ENCODE measurements around the gene ZNF723. TPM values are rescaled to one million over a fixed set of nuclear protein-coding genes. Genes with fewer than 3 reads are reported as not detected.

The ZNF723 gene
- total and polyA plus RNA-seq, 2 of the 8 experiments (the other 6 are each of a cell fraction or from before 2014, with no cell fraction given): not detected

- Histone ChIP-seq H2BK20ac (ENCODE audit: low read length) (no peak overlapping the region), H2AFZ (ENCODE audit: low read length) (no peak overlapping the region), H2BK15ac (ENCODE audit: low read length) (no peak overlapping the region), H3K79me2 (ENCODE audit: control insufficient read depth in 1 of 2, insufficient read depth in 2 of 2, low read length in 2 of 2) (no peaks in the 10 kb centered on the region), H3K4me3 (ENCODE audit: extremely low read depth in 1 of 4, insufficient read depth in 2 of 4, low read depth in 3 of 4, low read length in 4 of 4) (no peak overlapping the region), H3K79me1 (ENCODE audit: low read depth, low read length) (no peaks in the 10 kb centered on the region), H4K91ac (replicated peaks; ENCODE audit: insufficient read length, low read length) (no peak overlapping the region), H3K27me3 (replicated peaks in 1 of 4; ENCODE audit: control insufficient read depth in 3 of 4, extremely low read depth in 1 of 4, insufficient read depth in 3 of 4, low read length in 3 of 4) (0 out of 7 replicates have a peak, but pooled peaks cover 0 to 2% (median 0%) of the 10 kb centered on the region in 4 experiments), H4K8ac (ENCODE audit: extremely low read depth, insufficient read depth, low read length) (no peak overlapping the region), H3K14ac (ENCODE audit: insufficient read length) (no peak overlapping the region), H3K18ac (ENCODE audit: extremely low read depth, low read length) (no peak overlapping the region), H4K20me1 (replicated peaks in 1 of 2; ENCODE audit: control insufficient read depth in 1 of 2, insufficient read depth in 2 of 2, low read length in 2 of 2) (no peaks in the 10 kb centered on the region), H3K9ac (replicated peaks in 1 of 4; ENCODE audit: extremely low read depth in 1 of 4, low read depth in 3 of 4, low read length in 3 of 4) (no peak overlapping the region), H2BK12ac (ENCODE audit: low read depth, low read length) (no peak overlapping the region), H4K5ac (ENCODE audit: insufficient read length, low read depth, low read length) (no peak overlapping the region), H3K56ac (replicated peaks; ENCODE audit: insufficient read length, low read depth, low read length) (no peak overlapping the region), H3K23ac (ENCODE audit: insufficient read length) (no peak overlapping the region), H3K4me1 (replicated peaks in 1 of 4; ENCODE audit: control insufficient read depth in 3 of 4, insufficient read depth in 4 of 4, low read length in 3 of 4) (no peaks in the 10 kb centered on the region), H3K36me3 (ENCODE audit: control insufficient read depth in 2 of 4, insufficient read depth in 4 of 4, low read length in 3 of 4) (peaks cover 0 to 5% (median 0%) of the 10 kb centered on the region in 4 experiments; a peak in 1 of 8 replicates), H3K23me2 (ENCODE audit: low read depth, low read length) (no peaks in the 10 kb centered on the region), H3K4ac (replicated peaks; ENCODE audit: insufficient read length, low read depth, low read length) (no peak overlapping the region), H2BK5ac (ENCODE audit: low read depth, low read length) (no peak overlapping the region), H2AK5ac (ENCODE audit: low read depth, low read length) (no peak overlapping the region), H3K9me3 (ENCODE audit: insufficient read depth in 2 of 2, low read depth in 1 of 2, low read length in 1 of 2) (peaks cover 41 to 88% of the 10 kb centered on the region in 2 experiments), H2BK120ac (replicated peaks; ENCODE audit: low read depth, low read length) (no peak overlapping the region), H3K4me2 (ENCODE audit: insufficient read depth in 1 of 2, low read depth in 2 of 2, low read length in 2 of 2) (no peak overlapping the region), H3K27ac (ENCODE audit: low read depth, low read length) (no peak overlapping the region)
- TF ChIP-seq SP4 (IDR thresholded peaks at IDR 0.05; ENCODE audit: low read length): no peak
- FAIRE-seq (no peak), DNase-seq (ENCODE audit: low read depth in 1 of 2, low spot score in 2 of 2) (no peak)
- ChIA-PET CTCF (ENCODE audit: partially characterized antibody) (no interaction called here), POLR2A (ENCODE audit: partially characterized antibody) (no interaction called here)
- WGBS, 2 experiments (ENCODE audit: extremely low coverage in 1 of 2, insufficient coverage in 1 of 2, insufficient read length in 1 of 2, insufficient replicate concordance in 2 of 2, low coverage in 1 of 2, low lambda C conversion rate in 2 of 2, missing lambda C conversion rate in 1 of 2): 92% methylated on average over 39 of the region's 72 CpGs; no CpG with 5 or more reads in 1 of the 2 experiments
Observed at GRCh38 chr19:22807061-22807835, 24.8 kb upstream of the ZNF723 start.

Measured in H1 (cell line).